Sigmoid colon (tissue), 3 donors: Measurements from ENCODE around the gene DUSP28.

Source experiments
- POLR2A ChIP-seq, 2 donors: fragments of 450-650 bp; IDR thresholded peaks; one replicate each; pipeline ENCODE4 v1.6.1; 2016; ENCODE audit warnings: antibody characterized with exemption in 2 of 2, mild to moderate bottlenecking in 2 of 2, moderate library complexity in 2 of 2
- TF ChIP-seq, protein P1 (sequence below), 4 experiments: fragments of 450-650 bp in 3 of 4; fragments of 200-600 bp in 1 of 4; IDR thresholded peaks; one replicate each; pipeline ENCODE4 v1.5.1; 2016 to 2019; ENCODE audit warnings: antibody characterized with exemption in 4 of 4, mild to moderate bottlenecking in 3 of 4, moderate library complexity in 2 of 4

DNA sequence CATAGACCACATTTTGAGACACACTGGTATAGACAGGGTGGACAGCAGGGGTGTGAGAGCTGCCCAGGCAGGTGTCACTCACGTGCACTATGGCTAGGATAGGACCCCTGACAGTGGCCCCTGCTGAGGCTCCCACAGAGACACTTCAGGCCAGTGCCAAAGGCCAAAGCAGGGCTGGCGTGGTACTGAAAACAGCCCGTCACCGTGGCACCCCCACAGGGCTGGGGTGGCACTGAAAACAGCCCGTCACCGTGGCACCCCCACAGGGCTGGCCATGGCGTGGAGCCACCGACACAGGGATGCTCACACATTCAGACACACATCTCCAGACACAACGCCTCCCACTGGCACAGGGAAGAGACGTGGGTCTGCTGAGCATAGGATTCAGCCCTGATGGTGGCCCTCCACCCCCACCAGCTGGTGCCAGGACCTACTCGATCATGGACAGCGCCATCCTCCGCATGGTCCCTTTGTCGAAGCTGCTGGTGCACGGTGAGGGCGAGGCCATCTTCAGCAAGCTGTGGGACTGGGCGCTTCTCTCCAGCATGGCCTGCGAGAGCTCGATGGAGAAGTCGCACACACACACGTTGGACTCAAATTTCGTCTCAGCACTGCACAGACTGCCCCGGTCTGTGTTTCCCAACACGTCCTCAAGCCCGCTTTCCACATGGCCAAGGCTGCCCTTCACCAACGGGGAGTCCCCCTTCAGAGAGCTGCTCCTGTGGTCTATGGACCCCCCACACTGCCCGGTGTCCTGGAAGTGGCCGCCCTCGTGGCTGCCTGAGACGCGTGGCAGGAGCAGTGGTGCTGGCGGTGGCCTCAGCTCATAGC lies 36.5 kb upstream of the DUSP28 start:
- TF ChIP-seq, protein P1, sequence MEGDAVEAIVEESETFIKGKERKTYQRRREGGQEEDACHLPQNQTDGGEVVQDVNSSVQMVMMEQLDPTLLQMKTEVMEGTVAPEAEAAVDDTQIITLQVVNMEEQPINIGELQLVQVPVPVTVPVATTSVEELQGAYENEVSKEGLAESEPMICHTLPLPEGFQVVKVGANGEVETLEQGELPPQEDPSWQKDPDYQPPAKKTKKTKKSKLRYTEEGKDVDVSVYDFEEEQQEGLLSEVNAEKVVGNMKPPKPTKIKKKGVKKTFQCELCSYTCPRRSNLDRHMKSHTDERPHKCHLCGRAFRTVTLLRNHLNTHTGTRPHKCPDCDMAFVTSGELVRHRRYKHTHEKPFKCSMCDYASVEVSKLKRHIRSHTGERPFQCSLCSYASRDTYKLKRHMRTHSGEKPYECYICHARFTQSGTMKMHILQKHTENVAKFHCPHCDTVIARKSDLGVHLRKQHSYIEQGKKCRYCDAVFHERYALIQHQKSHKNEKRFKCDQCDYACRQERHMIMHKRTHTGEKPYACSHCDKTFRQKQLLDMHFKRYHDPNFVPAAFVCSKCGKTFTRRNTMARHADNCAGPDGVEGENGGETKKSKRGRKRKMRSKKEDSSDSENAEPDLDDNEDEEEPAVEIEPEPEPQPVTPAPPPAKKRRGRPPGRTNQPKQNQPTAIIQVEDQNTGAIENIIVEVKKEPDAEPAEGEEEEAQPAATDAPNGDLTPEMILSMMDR (IDR thresholded peaks at IDR 0.05) = no peak
- TF ChIP-seq POLR2A (IDR thresholded peaks at IDR 0.05) = no peak
